Measurements from ENCODE around the gene GNAT1. TPM values are rescaled to one million over a fixed set of nuclear protein-coding genes. Genes with fewer than 3 reads are reported as not detected.

The GNAT1 gene
- total and polyA plus RNA-seq, 2 of the 13 experiments (the other 11 are each of a cell fraction or from before 2014, with no cell fraction given), result 0.15 TPM; not detected in 1

DNA sequence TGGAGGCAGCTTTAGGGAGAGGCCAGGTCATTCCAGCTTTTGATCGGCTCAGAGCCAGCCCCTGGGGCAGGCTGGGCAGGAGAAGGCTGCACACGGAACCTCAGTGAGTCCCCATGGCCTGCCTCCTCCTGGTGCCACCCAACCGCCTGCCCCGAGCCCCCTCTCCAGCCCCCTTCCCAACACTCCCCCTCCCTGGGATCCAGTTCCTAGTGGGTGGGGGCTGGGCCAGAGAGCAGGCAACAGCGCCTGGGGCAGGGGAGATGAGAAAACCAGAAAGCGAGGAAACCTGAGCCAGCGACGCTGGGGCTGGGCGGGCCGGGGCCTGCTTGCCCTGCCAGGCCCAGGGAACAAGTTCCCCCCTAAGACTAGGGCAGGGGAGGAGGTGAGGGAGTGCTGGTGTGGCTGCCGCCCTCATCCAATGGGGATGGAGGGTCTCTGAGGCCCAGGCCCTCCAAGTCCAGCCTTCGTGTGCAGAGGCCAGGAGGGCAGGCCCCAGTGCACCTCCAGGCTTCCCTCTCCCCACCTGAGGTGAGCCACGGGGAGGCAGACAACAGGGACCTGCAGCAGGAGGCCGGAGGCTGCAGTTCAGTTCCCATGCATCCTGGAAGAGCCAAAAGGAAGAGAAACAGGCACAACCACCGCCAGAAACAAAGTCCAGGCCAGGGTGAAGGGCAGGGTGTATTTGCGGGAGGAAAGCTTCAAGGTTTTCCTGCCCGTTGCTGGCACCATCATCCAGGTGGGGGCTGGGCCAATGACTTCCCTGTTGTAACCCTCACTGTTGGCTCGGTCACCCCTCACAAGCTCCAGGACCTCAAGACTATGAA, 40.3 kb upstream of the GNAT1 start (continued):
- TF ChIP-seq, protein P1, sequence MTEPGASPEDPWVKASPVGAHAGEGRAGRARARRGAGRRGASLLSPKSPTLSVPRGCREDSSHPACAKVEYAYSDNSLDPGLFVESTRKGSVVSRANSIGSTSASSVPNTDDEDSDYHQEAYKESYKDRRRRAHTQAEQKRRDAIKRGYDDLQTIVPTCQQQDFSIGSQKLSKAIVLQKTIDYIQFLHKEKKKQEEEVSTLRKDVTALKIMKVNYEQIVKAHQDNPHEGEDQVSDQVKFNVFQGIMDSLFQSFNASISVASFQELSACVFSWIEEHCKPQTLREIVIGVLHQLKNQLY (CRISPR knock-in tag; IDR thresholded peaks at IDR 0.05), result no peak
- TF ChIP-seq PRMT3 (CRISPR knock-in tag; IDR thresholded peaks at IDR 0.05; ENCODE audit: borderline replicate concordance, low read depth) (no peak), KDM3A (CRISPR knock-in tag; IDR thresholded peaks at IDR 0.05; ENCODE audit: low read depth) (no peak), RFXANK (CRISPR knock-in tag; IDR thresholded peaks at IDR 0.05) (no peak), ZNF17 (CRISPR knock-in tag; IDR thresholded peaks at IDR 0.05) (no peak), ZNF788 (CRISPR knock-in tag; IDR thresholded peaks at IDR 0.05; ENCODE audit: borderline replicate concordance) (peak; percentile 61; the same call in 1 of the 2 replicates), PPARG (CRISPR knock-in tag; conservative IDR thresholded peaks at IDR 0.05) (no peak), TEAD2 (CRISPR knock-in tag; IDR thresholded peaks at IDR 0.05) (no peak), HNRNPUL1 (IDR thresholded peaks at IDR 0.05; ENCODE audit: low read depth, low read length) (no peak), ZNF451 (CRISPR knock-in tag; IDR thresholded peaks at IDR 0.05) (no peak), PAWR (CRISPR knock-in tag; IDR thresholded peaks at IDR 0.05; ENCODE audit: borderline replicate concordance) (no peak), SMARCE1 (IDR thresholded peaks at IDR 0.05; ENCODE audit: borderline replicate concordance) (no peak), ARID2 (CRISPR knock-in tag; IDR thresholded peaks at IDR 0.05; ENCODE audit: borderline replicate concordance) (no peak), PRPF4 (IDR thresholded peaks at IDR 0.05; ENCODE audit: low read depth, low read length, poor library complexity, severe bottlenecking) (no peak), ZXDC (CRISPR knock-in tag; IDR thresholded peaks at IDR 0.05) (no peak), CHCHD3 (CRISPR knock-in tag; IDR thresholded peaks at IDR 0.05) (no peak), MTA3 (CRISPR knock-in tag; IDR thresholded peaks at IDR 0.05) (no peak), NFKB2 (CRISPR knock-in tag; IDR thresholded peaks at IDR 0.05; ENCODE audit: borderline replicate concordance) (no peak), CBX5 (CRISPR knock-in tag; IDR thresholded peaks at IDR 0.05; ENCODE audit: borderline replicate concordance) (no peak)
- TF ChIP-seq, protein P2, sequence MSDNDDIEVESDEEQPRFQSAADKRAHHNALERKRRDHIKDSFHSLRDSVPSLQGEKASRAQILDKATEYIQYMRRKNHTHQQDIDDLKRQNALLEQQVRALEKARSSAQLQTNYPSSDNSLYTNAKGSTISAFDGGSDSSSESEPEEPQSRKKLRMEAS (IDR thresholded peaks at IDR 0.05), result peak; percentile 45
- TF ChIP-seq, protein P3, sequence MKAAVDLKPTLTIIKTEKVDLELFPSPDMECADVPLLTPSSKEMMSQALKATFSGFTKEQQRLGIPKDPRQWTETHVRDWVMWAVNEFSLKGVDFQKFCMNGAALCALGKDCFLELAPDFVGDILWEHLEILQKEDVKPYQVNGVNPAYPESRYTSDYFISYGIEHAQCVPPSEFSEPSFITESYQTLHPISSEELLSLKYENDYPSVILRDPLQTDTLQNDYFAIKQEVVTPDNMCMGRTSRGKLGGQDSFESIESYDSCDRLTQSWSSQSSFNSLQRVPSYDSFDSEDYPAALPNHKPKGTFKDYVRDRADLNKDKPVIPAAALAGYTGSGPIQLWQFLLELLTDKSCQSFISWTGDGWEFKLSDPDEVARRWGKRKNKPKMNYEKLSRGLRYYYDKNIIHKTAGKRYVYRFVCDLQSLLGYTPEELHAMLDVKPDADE (CRISPR knock-in tag; IDR thresholded peaks at IDR 0.05), result no peak
- TF ChIP-seq, protein P4, sequence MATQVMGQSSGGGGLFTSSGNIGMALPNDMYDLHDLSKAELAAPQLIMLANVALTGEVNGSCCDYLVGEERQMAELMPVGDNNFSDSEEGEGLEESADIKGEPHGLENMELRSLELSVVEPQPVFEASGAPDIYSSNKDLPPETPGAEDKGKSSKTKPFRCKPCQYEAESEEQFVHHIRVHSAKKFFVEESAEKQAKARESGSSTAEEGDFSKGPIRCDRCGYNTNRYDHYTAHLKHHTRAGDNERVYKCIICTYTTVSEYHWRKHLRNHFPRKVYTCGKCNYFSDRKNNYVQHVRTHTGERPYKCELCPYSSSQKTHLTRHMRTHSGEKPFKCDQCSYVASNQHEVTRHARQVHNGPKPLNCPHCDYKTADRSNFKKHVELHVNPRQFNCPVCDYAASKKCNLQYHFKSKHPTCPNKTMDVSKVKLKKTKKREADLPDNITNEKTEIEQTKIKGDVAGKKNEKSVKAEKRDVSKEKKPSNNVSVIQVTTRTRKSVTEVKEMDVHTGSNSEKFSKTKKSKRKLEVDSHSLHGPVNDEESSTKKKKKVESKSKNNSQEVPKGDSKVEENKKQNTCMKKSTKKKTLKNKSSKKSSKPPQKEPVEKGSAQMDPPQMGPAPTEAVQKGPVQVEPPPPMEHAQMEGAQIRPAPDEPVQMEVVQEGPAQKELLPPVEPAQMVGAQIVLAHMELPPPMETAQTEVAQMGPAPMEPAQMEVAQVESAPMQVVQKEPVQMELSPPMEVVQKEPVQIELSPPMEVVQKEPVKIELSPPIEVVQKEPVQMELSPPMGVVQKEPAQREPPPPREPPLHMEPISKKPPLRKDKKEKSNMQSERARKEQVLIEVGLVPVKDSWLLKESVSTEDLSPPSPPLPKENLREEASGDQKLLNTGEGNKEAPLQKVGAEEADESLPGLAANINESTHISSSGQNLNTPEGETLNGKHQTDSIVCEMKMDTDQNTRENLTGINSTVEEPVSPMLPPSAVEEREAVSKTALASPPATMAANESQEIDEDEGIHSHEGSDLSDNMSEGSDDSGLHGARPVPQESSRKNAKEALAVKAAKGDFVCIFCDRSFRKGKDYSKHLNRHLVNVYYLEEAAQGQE (IDR thresholded peaks at IDR 0.05; ENCODE audit: borderline replicate concordance in 1 of 2, low read depth in 1 of 2, low read length in 2 of 2), result no peak

All from HepG2 (cell line).